Effector memory CD4-positive, alpha-beta T cell (primary cell): Measurements from ENCODE around the gene ARHGAP19.

ENCODE experiments used
- DNase-seq, 3 donors: peaks; one replicate each; pipeline ENCODE4 v3.0.0-alpha.2; 2020
- H3K27ac ChIP-seq: 2 replicates; pipeline ENCODE4 v1.7.0; 2013; ENCODE audit warnings: mild to moderate bottlenecking, low read length, moderate library complexity; ENCODE audit not compliant: insufficient read depth, poor library complexity, severe bottlenecking
- H3K27me3 ChIP-seq: replicated peaks from 2 replicates; pipeline ENCODE4 v1.7.0; 2013; ENCODE audit warnings: mild to moderate bottlenecking, low read length; ENCODE audit not compliant: insufficient read depth, control insufficient read depth, poor library complexity, severe bottlenecking
- H3K36me3 ChIP-seq: 2 replicates; pipeline ENCODE4 v1.7.0; 2013; ENCODE audit warnings: mild to moderate bottlenecking, low read length, moderate library complexity; ENCODE audit not compliant: control insufficient read depth, insufficient read depth
- H3K4me1 ChIP-seq: 2 replicates; pipeline ENCODE4 v1.7.0; 2013; ENCODE audit warnings: low read length, mild to moderate bottlenecking; ENCODE audit not compliant: control insufficient read depth, insufficient read depth, poor library complexity, severe bottlenecking
- H3K4me3 ChIP-seq: 2 replicates; pipeline ENCODE4 v1.7.0; 2013; ENCODE audit warnings: low read length, low read depth, mild to moderate bottlenecking; ENCODE audit not compliant: insufficient read depth, poor library complexity, severe bottlenecking
- H3K9me3 ChIP-seq: 2 replicates; pipeline ENCODE4 v1.7.0; 2013; ENCODE audit warnings: mild to moderate bottlenecking, low read length, moderate library complexity; ENCODE audit not compliant: control insufficient read depth

The ARHGAP19 gene

GRCh38 chr10:97175586-97175985 is 116.9 kb downstream of the ARHGAP19 start:
- H3K4me3 ChIP-seq, result no peak overlapping the region
- no peak for DNase-seq
- H3K27me3 ChIP-seq, result no peaks in the 10 kb centered on the region
- no peaks in the 10 kb centered on the region for H3K4me1 ChIP-seq
- H3K27ac ChIP-seq, result no peak overlapping the region
- H3K36me3 ChIP-seq, result no peaks in the 10 kb centered on the region
- no peaks in the 10 kb centered on the region for H3K9me3 ChIP-seq

- no peak overlapping the region for H3K4me3 ChIP-seq
- no peaks in the 10 kb centered on the region for H3K27me3 ChIP-seq
- no peaks in the 10 kb centered on the region for H3K9me3 ChIP-seq
- DNase-seq, result no peak
- H3K36me3 ChIP-seq, result no peaks in the 10 kb centered on the region
- H3K4me1 ChIP-seq, result no peaks in the 10 kb centered on the region
- H3K27ac ChIP-seq, result no peak overlapping the region
These were observed 117.5 kb downstream of the ARHGAP19 start for GRCh38 chr10:97174941-97175340.

DNA sequence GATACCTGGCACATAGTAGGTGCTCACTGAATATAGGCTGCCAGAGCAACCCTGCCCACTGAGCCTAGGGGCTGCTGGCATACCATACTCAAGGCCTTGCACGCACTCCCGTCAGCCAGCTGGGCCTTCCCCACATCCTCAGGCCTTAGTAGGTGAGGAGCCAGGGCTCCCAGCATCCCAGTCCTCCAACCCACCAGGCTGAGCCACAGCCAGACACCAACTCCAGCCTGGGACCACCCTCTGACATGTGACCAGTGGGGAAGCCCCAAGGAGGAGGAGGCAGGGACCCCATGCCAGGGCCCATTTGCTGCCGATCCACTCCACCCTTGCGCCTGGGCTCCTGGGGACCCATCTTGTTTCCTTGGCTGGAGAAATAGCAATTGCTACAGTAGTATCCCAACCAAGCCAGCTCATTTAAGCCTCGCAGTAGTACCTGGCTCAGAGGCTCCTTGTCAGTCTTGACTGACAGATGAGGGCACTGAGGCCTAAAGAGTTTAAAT is 118.1 kb downstream of the ARHGAP19 start:
- Histone ChIP-seq H3K27me3 (no peaks in the 10 kb centered on the region), H3K27ac (no peak overlapping the region), H3K4me1 (no peaks in the 10 kb centered on the region), H3K36me3 (no peaks in the 10 kb centered on the region), H3K9me3 (no peaks in the 10 kb centered on the region), H3K4me3 (no peak overlapping the region)
- no peak for DNase-seq

- Histone ChIP-seq H3K9me3 (no peaks in the 10 kb centered on the region), H3K27ac (no peak overlapping the region), H3K36me3 (no peaks in the 10 kb centered on the region), H3K4me3 (no peak overlapping the region), H3K4me1 (no peaks in the 10 kb centered on the region), H3K27me3 (no peaks in the 10 kb centered on the region)
- DNase-seq, result no peak
These were observed 119.4 kb downstream of the ARHGAP19 start for GRCh38 chr10:97173036-97173435.
